K562 (cell line): ENCODE data around the gene AJM1. TPM values are rescaled to one million over a fixed set of nuclear protein-coding genes. Genes with fewer than 3 reads are reported as not detected.
A peak's percentile ranks its signal among the peaks of the same experiment; 100 is the strongest.

Experiments
- HMGN3 ChIP-seq: IDR thresholded peaks from 2 replicates; pipeline ENCODE4 v1.6.1; 2011; ENCODE audit warnings: borderline replicate concordance, low read depth, mild to moderate bottlenecking, mixed read lengths, low read length; ENCODE audit not compliant: insufficient read length; ENCODE audit errors: extremely low read depth
- MAFK ChIP-seq: IDR thresholded peaks from 2 replicates; pipeline ENCODE4 v1.6.1; 2011; ENCODE audit warnings: low read length, improper control_type of control experiment
- RBM22 ChIP-seq: fragments of 200-400 bp; formaldehyde crosslinking; IDR thresholded peaks from 2 replicates; pipeline ENCODE4 v1.6.1; 2018; ENCODE audit warnings: low read length, low read depth; ENCODE audit not compliant: poor library complexity, severe bottlenecking
- ZNF12 ChIP-seq: sonication (generic); formaldehyde crosslinking; IDR thresholded peaks from 2 replicates; pipeline ENCODE4 v1.4.0; 2020; ENCODE audit warnings: mild to moderate bottlenecking, missing genetic modification reagents
- ZNF589 ChIP-seq: fragments of 200-800 bp; sonication (Bioruptor generic); IDR thresholded peaks from 2 replicates; pipeline ENCODE4 v1.6.1; 2016; ENCODE audit warnings: low read depth, missing genetic modification characterization, missing compliant biosample characterization
- polyA plus RNA-seq, 8 experiments: library from polyadenylated mRNA; depleted of rRNA in 4 of 8; stranded (reverse) in 5 of 8; unstranded in 3 of 8; fragments of >200 nt; fragmentation: Nextera tagmentation in 2 of 8; fragmentation: Illumina TruSeq in 1 of 8; extraction: Ambion mirVana in 2 of 8; extraction: Trizol in 1 of 8; gene quantifications; 2 replicates each; pipeline versions ENCODE4 v1.2.1 to v1.2.3, GENCODE V29; 2011 to 2014; ENCODE audit warnings: inconsistent platforms in 1 of 8, missing spikeins in 1 of 8
- total RNA-seq, 7 experiments: library from RNA; depleted of rRNA in 6 of 7; stranded (reverse); fragments of >200 nt in 6 of 7; fragmentation: Illumina TruSeq in 2 of 7; extraction: Trizol in 2 of 7; gene quantifications; 2 replicates each; pipeline versions ENCODE4 v1.2.1 to v1.2.3, GENCODE V29; 2011 to 2021; ENCODE audit warnings: low replicate concordance in 1 of 7
- TF ChIP-seq, protein P1 (sequence below): fragments of 250-450 bp; sonication (Bioruptor Pico); IDR thresholded peaks from 2 replicates; pipeline ENCODE4 v1.4.0; 2020; ENCODE audit warnings: mild to moderate bottlenecking, moderate library complexity, borderline replicate concordance

The AJM1 gene
- total and polyA plus RNA-seq, 9 of the 15 experiments (the other 6 are each of a cell fraction or from before 2014, with no cell fraction given) = 0.01 to 3.7 (median 0.65) TPM; not detected in 1

DNA sequence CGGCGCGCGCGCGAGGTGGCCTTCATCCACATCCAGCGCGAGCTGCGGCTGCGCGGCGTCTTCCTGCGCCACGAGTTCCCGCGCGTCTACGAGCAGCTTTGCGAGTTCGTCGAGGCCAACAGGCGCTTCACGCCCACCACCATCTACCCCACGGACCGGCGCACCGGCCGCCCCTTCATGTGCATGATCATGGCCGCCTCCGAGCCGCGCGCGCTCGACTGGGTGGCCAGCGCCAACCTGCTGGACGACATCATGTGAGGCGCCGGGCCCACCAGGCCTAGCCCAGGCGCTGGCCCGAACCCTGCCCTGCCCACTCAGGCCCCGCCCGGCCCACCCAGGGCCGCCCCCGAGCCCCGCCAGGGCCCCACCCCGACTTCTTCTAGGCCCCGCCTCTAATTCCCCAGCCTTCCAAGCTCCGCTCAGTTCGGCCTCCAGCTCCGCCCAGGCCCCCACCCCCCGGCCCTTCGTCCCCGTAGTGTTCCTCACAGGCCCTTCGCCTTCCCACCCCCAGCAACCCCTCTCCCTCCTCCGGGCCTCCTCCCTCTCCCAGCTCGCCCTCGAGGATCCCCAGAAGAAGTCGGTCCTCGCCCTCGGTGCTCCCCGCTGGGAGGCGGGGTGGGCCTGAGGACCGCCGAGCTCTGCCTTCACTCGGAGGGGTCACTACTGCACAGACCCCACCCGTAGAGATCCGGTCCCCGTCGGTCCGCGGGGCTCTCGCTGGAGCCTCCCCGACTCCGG lies 5.0 kb downstream of the AJM1 start (continued):
- TF ChIP-seq, protein P1, sequence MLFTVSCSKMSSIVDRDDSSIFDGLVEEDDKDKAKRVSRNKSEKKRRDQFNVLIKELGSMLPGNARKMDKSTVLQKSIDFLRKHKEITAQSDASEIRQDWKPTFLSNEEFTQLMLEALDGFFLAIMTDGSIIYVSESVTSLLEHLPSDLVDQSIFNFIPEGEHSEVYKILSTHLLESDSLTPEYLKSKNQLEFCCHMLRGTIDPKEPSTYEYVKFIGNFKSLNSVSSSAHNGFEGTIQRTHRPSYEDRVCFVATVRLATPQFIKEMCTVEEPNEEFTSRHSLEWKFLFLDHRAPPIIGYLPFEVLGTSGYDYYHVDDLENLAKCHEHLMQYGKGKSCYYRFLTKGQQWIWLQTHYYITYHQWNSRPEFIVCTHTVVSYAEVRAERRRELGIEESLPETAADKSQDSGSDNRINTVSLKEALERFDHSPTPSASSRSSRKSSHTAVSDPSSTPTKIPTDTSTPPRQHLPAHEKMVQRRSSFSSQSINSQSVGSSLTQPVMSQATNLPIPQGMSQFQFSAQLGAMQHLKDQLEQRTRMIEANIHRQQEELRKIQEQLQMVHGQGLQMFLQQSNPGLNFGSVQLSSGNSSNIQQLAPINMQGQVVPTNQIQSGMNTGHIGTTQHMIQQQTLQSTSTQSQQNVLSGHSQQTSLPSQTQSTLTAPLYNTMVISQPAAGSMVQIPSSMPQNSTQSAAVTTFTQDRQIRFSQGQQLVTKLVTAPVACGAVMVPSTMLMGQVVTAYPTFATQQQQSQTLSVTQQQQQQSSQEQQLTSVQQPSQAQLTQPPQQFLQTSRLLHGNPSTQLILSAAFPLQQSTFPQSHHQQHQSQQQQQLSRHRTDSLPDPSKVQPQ (CRISPR knock-in tag) = 0 out of 2 replicates have a peak, but pooled peaks have one; percentile 39
- TF ChIP-seq MAFK = no peak
- TF ChIP-seq HMGN3 = peak; percentile 18
- TF ChIP-seq ZNF589 (CRISPR knock-in tag) = no peak
- peak; percentile 12 for TF ChIP-seq RBM22
- TF ChIP-seq ZNF12 (CRISPR knock-in tag) = peak; percentile 57; the same call in 1 of the 2 replicates
